Activated naive CD8-positive, alpha-beta T cell treated with anti-CD3 and anti-CD28 coated beads, Interleukin-2, amount 50 U/mL, for 24 hours (primary cell): ENCODE data around the gene UGT1A8.

Experiments used
- ATAC-seq: fragments of 150-1000 bp; cut with Tn5 transposase; one replicate; pipeline ENCODE4 v1.10.0; 2021
- DNase-seq: peaks from one replicate; pipeline ENCODE4 v3.0.0; 2021
- H3K27ac Mint-ChIP-seq: one replicate; pipeline ENCODE4 v1.8.0; 2021; ENCODE audit warnings: mild to moderate bottlenecking, mixed read lengths
- H3K27me3 Mint-ChIP-seq: one replicate; pipeline ENCODE4 v1.8.0; 2021; ENCODE audit warnings: mixed read lengths
- H3K36me3 Mint-ChIP-seq: one replicate; pipeline ENCODE4 v1.8.0; 2021; ENCODE audit warnings: low read depth, mixed read lengths
- H3K4me1 Mint-ChIP-seq: one replicate; pipeline ENCODE4 v1.8.0; 2021; ENCODE audit warnings: mixed read lengths
- H3K4me3 Mint-ChIP-seq: one replicate; pipeline ENCODE4 v1.8.0; 2021; ENCODE audit warnings: mild to moderate bottlenecking, moderate library complexity, mixed read lengths
- H3K9me3 Mint-ChIP-seq: one replicate; pipeline ENCODE4 v1.8.0; 2021; ENCODE audit warnings: mixed read lengths

Gene UGT1A8

DNA sequence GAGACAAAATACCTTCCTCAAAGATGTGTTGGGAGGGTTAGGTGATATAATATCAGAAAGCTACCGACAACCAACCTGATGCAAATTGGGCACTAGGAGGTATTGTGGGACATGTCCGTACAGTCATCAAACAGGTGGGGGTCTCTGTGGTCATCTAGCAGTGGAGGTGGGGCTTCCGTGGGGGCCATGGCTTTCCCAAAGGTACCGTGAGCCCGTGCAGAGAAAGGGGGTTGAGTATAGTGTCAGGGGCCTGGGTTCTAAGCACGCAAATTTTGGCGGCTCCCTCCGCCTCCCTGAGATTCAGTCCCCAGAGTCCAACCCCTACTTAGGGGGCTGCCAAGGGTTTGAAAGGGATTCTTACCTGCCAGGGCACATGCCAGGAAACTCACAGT lies 204.3 kb downstream of the UGT1A8 start:
- Mint-ChIP-seq H3K4me3 (no peak overlapping the region), H3K36me3 (no peaks in the 10 kb centered on the region), H3K9me3 (no peaks in the 10 kb centered on the region), H3K27ac (no peak overlapping the region), H3K4me1 (no peaks in the 10 kb centered on the region), H3K27me3 (peaks cover 8% of the 10 kb centered on the region)
- DNase-seq (no peak), ATAC-seq (no peak)

DNA sequence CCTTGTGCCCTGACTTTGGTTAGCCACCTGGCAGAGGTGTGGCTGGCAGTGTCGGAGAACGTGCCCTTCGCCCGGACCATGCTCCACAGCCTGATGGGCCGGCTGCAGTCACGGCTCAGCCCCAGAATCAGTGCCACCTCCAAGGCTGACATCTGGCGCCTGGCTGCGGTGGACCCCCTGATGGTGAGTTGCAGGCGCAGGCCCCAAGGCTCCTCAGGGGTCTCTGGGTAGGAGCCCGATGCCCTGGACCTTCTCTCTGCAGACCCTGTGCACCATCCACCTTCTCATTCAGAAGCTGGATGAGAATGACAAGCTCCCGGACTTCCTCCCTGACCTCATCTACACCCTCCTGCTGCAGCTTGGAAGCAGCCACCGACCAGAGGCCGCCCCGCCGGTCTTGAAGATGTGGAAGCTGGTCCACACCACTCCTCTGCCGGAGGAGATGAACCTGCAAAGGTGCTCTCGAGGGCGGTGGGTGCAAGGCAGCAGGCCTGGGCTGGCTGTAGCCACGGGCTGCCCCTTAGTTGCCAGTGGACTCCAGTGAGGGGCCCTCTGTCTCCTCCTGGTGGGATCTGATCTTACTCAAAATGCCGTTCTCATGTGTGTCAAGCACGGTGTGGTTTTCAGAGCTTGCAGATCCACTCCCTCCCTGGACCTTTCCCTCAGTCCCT lies 204.8 kb downstream of the UGT1A8 start:
- no peak for DNase-seq
- H3K4me1 Mint-ChIP-seq = no peaks in the 10 kb centered on the region
- H3K27me3 Mint-ChIP-seq = peaks cover 8% of the 10 kb centered on the region
- H3K9me3 Mint-ChIP-seq = no peaks in the 10 kb centered on the region
- H3K4me3 Mint-ChIP-seq = no peak overlapping the region
- no peak overlapping the region for H3K27ac Mint-ChIP-seq
- no peaks in the 10 kb centered on the region for H3K36me3 Mint-ChIP-seq
- ATAC-seq = no peak
